Hippocampal formation (tissue), 2 donors: Measurements from ENCODE around the gene ATP10A.

Experiments used
- DNase-seq, 2 donors: peaks; one replicate each; lab custom pipeline; 2025; lab: John Stamatoyannopoulos, UW

ATP10A gene

GRCh38 chr15:25705433-25706115 lies 157.6 kb downstream of the ATP10A start:
- DNase-seq = no peak

DNA sequence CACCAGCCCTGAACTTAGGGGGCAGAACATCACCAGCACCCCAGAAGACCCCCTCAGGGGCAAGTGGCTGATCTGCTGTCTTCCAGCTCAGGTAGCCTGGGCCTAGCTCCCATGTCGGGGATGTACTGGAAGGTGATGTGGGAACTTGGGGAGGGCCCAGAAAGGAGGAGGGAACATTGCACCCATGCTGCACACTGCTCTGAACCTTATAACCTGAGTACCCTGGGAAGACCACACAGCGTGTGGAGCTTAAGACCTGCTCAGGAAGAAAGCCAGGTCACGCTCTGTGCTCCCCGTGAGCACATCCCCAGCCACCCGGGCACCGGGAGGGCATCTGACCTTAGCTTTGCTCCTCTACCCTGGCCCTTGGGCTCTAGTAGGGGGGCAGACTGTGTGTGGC lies 159.4 kb downstream of the ATP10A start:
- no peak for DNase-seq

GRCh38 chr15:25701721-25702465 lies 161.2 kb downstream of the ATP10A start:
- DNase-seq = no peak

DNA sequence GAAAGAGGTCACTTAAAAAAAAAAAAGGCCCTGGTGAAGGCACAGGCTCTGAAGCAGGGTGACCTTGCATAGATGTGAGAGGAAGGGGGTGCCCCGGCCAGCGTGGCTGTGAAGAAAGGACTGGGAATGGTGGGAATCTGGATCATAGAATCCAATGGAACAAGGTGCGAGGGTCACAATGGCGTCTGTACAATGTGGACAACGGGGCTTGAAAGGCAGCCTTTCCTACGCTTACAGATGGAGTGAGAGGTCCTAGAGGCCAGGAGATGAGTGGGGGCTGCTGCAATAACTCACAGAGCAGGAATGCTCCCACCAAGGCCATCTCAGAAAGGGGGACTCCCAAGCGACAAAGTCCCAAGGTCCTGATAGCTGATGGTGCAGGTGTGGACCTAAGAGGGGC lies 162.2 kb downstream of the ATP10A start:
- DNase-seq = no peak

DNA sequence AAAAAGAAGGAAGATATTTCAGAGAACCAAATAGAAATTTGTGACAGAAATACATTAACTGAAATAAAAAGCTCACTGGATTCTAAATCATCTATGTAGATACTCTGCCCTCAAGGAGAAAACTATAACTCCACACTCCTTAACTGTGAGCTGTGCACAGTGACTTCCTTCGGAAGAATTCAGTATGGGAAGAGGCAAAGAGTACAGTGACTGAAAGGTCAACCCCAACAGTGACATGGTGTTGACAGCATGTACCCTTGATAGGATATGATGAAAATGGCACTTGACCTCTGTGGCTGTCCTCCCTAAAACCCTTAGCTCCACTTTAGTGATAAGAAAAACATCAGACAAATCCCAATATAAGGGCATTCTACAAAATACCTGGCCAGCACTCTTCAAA lies 165.5 kb downstream of the ATP10A start:
- no peak for DNase-seq

GRCh38 chr15:25695875-25696760 lies 167.0 kb downstream of the ATP10A start:
- no peak for DNase-seq

GRCh38 chr15:25694823-25695312 lies 168.3 kb downstream of the ATP10A start:
- no peak for DNase-seq

- DNase-seq = no peak
Measured at GRCh38 chr15:25694239-25694584, 168.9 kb downstream of the ATP10A start.

DNA sequence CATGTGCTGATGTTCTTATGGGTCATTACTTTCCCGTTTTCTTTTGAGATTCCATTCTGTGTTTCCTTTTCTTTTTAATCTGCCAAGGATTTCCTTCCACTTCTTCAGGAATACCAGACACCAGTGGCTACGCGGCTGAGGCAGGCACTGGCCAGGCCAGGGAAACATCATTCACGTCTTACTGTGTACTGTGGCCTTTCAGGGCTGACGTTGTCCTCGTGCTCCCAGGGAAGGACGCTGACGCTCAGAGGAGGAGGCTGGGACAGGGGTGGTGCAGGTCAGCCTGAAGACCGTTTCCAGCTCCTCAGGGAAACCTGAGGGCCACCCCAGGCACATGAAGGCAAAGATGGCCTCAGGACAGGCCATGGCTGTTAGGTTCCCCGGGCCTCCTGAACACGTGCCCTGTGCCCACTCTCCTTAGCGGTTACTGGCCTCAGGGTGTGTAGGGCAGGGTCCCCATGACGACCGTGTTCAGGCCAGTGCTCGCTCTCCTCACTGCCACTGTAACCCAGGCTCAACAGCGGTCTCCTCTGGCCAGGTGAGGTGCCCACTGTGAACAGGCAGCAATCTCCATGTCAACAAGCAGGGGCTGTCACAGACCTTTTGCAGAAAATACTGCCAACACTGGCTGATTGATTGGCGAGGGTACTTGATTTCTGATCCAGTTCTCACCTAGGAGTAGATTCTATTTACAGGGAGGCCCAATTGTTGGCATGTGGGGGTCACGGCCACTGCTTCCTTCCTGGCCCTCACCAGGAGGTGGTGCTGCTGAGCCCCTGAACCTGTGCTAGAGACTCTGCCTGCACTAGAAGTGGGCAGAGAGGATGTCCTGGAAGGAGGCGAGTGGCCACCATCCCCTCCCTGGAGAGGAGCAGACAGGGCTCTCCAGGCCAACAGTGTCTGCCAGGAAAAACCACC lies 169.5 kb downstream of the ATP10A start:
- no peak for DNase-seq

DNA sequence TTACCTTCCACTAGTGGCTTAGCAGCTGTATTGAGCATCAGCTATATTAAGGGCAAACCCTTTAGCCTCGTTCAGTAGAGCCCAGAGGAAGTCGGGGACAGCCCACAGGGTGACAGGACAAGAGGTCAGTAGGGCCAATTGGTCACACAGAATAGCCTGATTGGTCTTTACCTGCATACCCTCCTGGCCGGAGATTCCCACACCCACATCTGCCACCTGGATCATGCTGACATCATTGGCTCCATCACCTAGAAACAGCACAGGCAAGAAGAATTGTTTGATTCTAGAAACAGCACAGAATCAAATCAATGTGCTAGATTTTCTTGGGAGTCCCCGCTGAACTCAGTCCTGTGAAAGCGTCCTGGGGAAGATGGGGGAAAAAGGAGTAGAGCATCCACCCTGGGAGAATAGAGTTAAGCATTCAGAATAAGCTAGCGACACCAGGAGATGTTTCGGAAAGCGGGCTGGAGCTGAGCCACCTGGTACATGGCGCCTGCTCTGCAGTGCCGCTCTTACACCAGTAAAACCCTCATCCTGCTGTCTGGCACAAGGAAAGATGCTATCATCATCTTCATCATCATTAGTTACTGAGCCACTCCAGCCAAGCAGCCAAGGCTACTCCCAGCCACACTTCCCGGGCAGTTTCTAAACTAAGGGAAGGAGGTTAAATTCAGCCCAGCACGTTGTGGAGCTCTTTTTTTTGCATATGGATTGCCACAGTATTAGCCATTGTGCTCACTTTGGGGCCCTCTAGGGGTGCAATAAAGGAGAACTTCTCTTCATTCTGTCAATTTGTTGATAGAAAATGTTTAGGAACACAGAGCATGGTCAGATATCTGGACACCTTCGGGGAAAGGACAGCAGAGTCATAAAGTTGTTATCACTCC lies 171.3 kb downstream of the ATP10A start:
- DNase-seq = peak in 1 of 2 donors; percentile 45

DNA sequence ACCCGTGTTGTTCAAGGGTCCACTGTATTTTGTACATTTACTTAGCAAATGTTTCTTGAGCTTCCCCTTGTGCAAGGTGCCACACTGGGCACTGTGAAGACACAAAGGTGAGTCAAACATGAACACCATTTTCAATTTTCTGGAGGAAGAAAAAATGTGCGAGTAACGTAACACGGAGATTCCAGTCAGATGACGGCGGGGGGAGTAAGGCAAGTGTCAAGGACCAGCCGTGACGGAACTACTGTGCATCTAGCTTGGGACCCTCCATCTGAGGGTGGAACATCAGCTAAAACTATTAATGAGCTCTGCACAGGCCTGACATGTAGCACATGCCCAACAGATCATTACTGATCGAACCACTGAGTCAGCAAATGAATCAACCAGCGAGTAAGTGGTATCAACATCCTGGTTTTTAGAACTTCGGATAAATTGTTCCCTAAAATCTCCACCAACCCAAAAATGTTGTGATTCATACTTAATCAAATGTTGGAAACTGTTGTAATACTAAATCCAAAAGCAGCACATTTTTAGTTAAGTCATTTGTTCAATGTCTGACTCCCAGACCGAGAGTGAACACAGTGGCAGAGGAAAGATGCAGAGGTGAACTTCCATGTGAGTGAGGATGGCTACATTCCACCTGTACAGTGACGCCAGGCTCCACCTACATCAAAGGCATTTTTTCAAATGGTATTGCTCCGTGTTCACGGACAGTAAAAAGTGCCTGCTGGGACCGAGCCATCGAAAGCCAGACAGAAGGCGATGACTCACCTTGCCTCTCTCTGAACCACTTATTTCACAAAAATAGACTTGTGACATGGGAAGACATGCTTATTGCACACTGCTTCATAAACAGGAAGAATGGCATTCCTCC lies 172.2 kb downstream of the ATP10A start:
- DNase-seq = no peak

DNA sequence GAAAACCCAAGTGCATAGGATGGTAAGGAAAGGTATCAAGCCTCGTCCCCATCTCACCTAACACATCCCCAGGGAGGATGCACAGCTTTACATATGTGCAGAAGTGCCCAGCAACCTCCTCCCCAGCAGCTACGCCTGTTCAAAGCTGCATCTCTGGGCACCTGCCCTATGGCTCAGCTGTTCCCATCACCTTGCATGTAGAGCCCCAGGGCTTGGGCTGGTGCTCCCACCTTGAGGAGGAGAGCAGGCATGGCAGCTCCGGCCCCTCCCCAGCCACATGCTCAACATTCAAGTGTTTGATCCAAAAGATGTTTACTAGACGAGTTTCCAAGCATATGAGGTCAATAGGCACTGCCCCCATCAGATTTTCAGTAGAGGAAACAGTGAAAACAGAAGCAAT lies 173.5 kb downstream of the ATP10A start:
- no peak for DNase-seq

GRCh38 chr15:25688166-25688565 lies 175.0 kb downstream of the ATP10A start:
- DNase-seq = no peak

- no peak for DNase-seq
Measured at GRCh38 chr15:25687689-25688088, 175.4 kb downstream of the ATP10A start.

- no peak for DNase-seq
Measured at GRCh38 chr15:25687276-25687675, 175.9 kb downstream of the ATP10A start.

GRCh38 chr15:25686780-25687179 lies 176.3 kb downstream of the ATP10A start:
- no peak for DNase-seq

DNA sequence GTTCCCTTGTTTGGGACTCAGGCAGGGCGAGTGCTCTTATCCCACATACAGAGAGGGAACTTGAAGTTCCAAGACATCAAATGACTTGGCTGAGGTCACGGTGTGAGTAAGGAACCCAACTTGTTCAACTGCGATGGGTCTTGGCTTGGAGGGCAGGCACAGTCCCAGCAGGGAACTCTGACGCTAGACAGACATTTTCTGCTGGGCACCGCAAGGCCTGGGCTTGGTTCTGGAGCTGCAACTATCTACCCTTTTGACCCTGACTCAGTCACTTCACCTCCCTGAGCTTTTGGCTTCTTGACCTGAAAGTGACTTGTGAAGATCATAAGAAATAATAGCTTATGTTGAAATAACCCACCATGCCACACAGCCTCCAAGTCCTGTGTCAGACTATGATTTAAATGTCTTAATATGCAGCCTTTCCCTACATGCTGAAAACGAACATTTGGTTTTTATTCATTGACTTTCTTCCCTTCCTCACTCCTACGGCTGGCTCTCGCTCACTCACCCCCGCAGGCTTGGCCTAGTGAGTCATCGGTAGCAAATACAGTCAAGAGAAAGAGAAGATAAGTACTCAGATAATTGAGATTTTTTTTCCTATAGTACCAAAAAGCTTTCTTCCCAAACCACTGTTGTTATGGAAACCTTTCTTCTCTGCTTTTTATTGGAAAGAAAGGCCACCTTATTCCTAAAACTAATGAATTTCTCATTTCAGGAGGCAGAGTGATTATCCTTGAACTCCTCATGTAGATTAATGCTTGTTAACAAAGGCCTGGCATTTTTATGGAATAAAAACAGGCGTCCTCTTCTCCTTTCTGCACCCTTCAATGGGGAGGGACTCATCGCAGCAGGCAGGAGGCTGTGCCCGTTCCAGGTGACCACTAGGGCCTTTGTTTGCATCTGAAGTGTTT lies 178.4 kb downstream of the ATP10A start:
- DNase-seq = peak in 1 of 2 donors; percentile 57

DNA sequence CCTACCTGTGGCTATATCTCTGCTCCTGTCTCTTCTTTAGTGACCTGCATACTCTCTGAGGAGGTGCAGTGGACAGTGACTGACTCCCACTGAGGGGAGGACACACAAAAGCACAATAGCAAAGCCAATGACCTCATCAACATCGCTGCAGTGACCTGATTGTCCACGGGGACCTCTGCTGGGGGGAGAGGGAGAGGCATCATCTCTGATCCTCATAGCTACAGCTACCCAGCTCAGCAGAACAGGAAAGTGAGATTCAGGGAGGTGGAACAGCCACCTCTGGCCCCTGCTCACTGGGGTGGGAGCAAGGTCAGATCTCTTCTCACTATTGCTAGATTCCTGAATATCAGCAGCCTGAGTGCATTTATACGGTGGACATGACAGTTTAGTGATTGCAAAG lies 179.2 kb downstream of the ATP10A start:
- no peak for DNase-seq
